Neural cell (in vitro differentiated cells): ENCODE results near the gene DNAH7. TPM values are rescaled to one million over a fixed set of nuclear protein-coding genes. Genes with fewer than 3 reads are reported as not detected.

Experiments
- H2AFZ ChIP-seq: fragments of 200-600, 300-800 bp; sonication (generic), shearing (Covaris generic); 2 replicates; pipeline ENCODE4 v1.6.0; 2014; ENCODE audit warnings: low read depth, mild to moderate bottlenecking, antibody characterized with exemption, low read length, moderate library complexity
- H3F3A ChIP-seq: fragments of 200-600 bp; shearing (Covaris generic); 2 replicates; pipeline ENCODE4 v1.6.1; 2016; ENCODE audit warnings: mild to moderate bottlenecking, moderate library complexity, mixed read lengths, antibody characterized with exemption, low read length; ENCODE audit not compliant: insufficient read depth, poor library complexity, severe bottlenecking
- H3K27ac ChIP-seq: fragments of 200-600, 300-800 bp; sonication (generic), shearing (Covaris generic); 2 replicates; pipeline ENCODE4 v1.5.1; 2014; ENCODE audit warnings: mild to moderate bottlenecking, low read length, moderate library complexity
- H3K27me3 ChIP-seq: fragments of 300-800, 200-600 bp; sonication (generic), shearing (Covaris generic); 2 replicates; pipeline ENCODE4 v1.6.0; 2014; ENCODE audit warnings: mild to moderate bottlenecking, low read depth, low read length, moderate library complexity; ENCODE audit not compliant: insufficient read depth
- H3K36me3 ChIP-seq: fragments of 300-800, 200-600 bp; sonication (generic), shearing (Covaris generic); 2 replicates; pipeline ENCODE4 v1.5.1; 2014; ENCODE audit warnings: mild to moderate bottlenecking, antibody characterized with exemption, low read length, moderate library complexity; ENCODE audit not compliant: insufficient read depth
- H3K4me2 ChIP-seq: fragments of 300-800, 200-600 bp; sonication (generic), shearing (Covaris generic); 2 replicates; pipeline ENCODE4 v1.6.0; 2014; ENCODE audit warnings: mild to moderate bottlenecking, low read length
- H3K4me3 ChIP-seq: fragments of 300-800, 200-600 bp; sonication (generic), shearing (Covaris generic); 2 replicates; pipeline ENCODE4 v1.5.1; 2014; ENCODE audit warnings: mild to moderate bottlenecking, low read length, moderate library complexity
- H3K79me2 ChIP-seq: fragments of 200-600 bp; shearing (Covaris generic); replicated peaks from 2 replicates; pipeline ENCODE4 v1.6.0; 2014; ENCODE audit warnings: mild to moderate bottlenecking, low read length, moderate library complexity; ENCODE audit not compliant: insufficient read depth
- H3K9ac ChIP-seq: fragments of 300-800, 200-600 bp; sonication (generic), shearing (Covaris generic); 2 replicates; pipeline ENCODE4 v1.6.1; 2016; ENCODE audit warnings: mild to moderate bottlenecking, low read length, mixed read lengths
- H3K9me2 ChIP-seq: fragments of 200-600 bp; shearing (Covaris generic); 2 replicates; pipeline ENCODE4 v1.6.1; 2016; ENCODE audit warnings: mild to moderate bottlenecking, low read length, mixed read lengths; ENCODE audit not compliant: insufficient read depth
- H3K9me3 ChIP-seq: fragments of 200-600, 300-800 bp; sonication (generic), shearing (Covaris generic); 2 replicates; pipeline ENCODE4 v1.6.1; 2016; ENCODE audit warnings: mild to moderate bottlenecking, mixed run types, low read length, moderate library complexity, mixed read lengths
- H4K20me1 ChIP-seq: fragments of 200-600 bp; shearing (Covaris generic); 2 replicates; pipeline ENCODE4 v1.6.1; 2016; ENCODE audit warnings: mild to moderate bottlenecking, mixed run types; ENCODE audit not compliant: insufficient read depth
- EP300 ChIP-seq: fragments of 450-650 bp; conservative IDR thresholded peaks from 2 replicates; pipeline ENCODE4 v1.6.1; 2014; ENCODE audit warnings: antibody characterized with exemption, mild to moderate bottlenecking, moderate library complexity; ENCODE audit not compliant: poor library complexity, severe bottlenecking
- EZH2 ChIP-seq: fragments of 200-600, 300-800 bp; shearing (Covaris generic), sonication (generic); IDR thresholded peaks from 2 replicates; pipeline ENCODE4 v1.6.1; 2014; ENCODE audit warnings: antibody characterized with exemption, low read length, borderline replicate concordance, mild to moderate bottlenecking; ENCODE audit not compliant: insufficient read depth, poor library complexity, severe bottlenecking
- MXI1 ChIP-seq: fragments of 450-650 bp; conservative IDR thresholded peaks from 2 replicates; pipeline ENCODE4 v1.6.1; 2014; ENCODE audit warnings: antibody characterized with exemption, mild to moderate bottlenecking; ENCODE audit not compliant: poor library complexity, severe bottlenecking
- POLR2AphosphoS5 ChIP-seq: IDR thresholded peaks from 2 replicates; pipeline ENCODE4 v1.6.1; 2012
- RAD21 ChIP-seq: fragments of 450-650 bp; conservative IDR thresholded peaks from 2 replicates; pipeline ENCODE4 v1.6.1; 2014; ENCODE audit warnings: antibody characterized with exemption, mild to moderate bottlenecking, moderate library complexity
- REST ChIP-seq: IDR thresholded peaks from 2 replicates; pipeline ENCODE4 v1.6.1; 2012; ENCODE audit warnings: borderline replicate concordance
- SMC3 ChIP-seq: fragments of 450-650 bp; conservative IDR thresholded peaks from 2 replicates; pipeline ENCODE4 v1.6.1; 2014; ENCODE audit warnings: antibody characterized with exemption, mild to moderate bottlenecking, moderate library complexity; ENCODE audit not compliant: poor library complexity
- TAF1 ChIP-seq: IDR thresholded peaks from 2 replicates; pipeline ENCODE4 v1.6.1; 2012; ENCODE audit warnings: low read depth
- polyA plus RNA-seq: library from polyadenylated mRNA; depleted of rRNA; stranded (reverse); fragments of >200 nt; gene quantifications from 2 replicates; pipeline ENCODE4 v1.2.3, GENCODE V29; 2014
- TF ChIP-seq, protein P1 (sequence below): fragments of 450-650 bp; IDR thresholded peaks from 2 replicates; pipeline ENCODE4 v1.5.1; 2014; ENCODE audit warnings: antibody characterized with exemption, mild to moderate bottlenecking, moderate library complexity; ENCODE audit not compliant: poor library complexity, severe bottlenecking

DNAH7 gene
- polyA plus RNA-seq, 1 donor from 2014 or later = 0.67 TPM

DNA sequence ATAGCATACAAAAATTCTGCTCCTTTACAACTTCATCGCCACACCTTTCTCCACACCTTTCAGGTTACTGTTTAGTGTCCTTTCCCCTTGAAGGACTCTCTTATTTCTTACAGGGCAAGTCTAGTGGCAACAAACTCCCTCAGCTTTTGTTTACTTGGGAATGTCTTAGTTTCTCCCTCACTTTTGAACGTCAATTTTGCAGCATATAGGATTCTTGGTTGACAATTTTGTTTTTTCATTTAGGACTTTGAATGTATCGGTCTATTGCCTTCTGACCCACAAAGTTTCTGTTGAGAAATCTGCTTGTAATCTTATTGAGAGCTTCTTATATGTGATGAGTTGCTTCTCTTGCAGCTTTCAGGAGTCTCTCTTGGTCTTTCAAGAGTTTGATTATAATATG lies 368.2 kb downstream of the DNAH7 start:
- Histone ChIP-seq H3K4me3 (no peak overlapping the region), H3K27ac (no peak overlapping the region), H3K9me3 (no peaks in the 10 kb centered on the region), H2AFZ (no peak overlapping the region), H3K9ac (no peak overlapping the region), H3K9me2 (no peaks in the 10 kb centered on the region), H3K36me3 (no peaks in the 10 kb centered on the region), H3K79me2 (peaks cover 31% of the 10 kb centered on the region), H3K4me2 (no peak overlapping the region), H3F3A (no peaks in the 10 kb centered on the region), H3K27me3 (no peaks in the 10 kb centered on the region), H4K20me1 (no peaks in the 10 kb centered on the region)
- TF ChIP-seq REST (no peak), RAD21 (no peak), POLR2AphosphoS5 (no peak), EZH2 (no peak), MXI1 (no peak), SMC3 (no peak), TAF1 (no peak), EP300 (no peak)
- TF ChIP-seq, protein P1, sequence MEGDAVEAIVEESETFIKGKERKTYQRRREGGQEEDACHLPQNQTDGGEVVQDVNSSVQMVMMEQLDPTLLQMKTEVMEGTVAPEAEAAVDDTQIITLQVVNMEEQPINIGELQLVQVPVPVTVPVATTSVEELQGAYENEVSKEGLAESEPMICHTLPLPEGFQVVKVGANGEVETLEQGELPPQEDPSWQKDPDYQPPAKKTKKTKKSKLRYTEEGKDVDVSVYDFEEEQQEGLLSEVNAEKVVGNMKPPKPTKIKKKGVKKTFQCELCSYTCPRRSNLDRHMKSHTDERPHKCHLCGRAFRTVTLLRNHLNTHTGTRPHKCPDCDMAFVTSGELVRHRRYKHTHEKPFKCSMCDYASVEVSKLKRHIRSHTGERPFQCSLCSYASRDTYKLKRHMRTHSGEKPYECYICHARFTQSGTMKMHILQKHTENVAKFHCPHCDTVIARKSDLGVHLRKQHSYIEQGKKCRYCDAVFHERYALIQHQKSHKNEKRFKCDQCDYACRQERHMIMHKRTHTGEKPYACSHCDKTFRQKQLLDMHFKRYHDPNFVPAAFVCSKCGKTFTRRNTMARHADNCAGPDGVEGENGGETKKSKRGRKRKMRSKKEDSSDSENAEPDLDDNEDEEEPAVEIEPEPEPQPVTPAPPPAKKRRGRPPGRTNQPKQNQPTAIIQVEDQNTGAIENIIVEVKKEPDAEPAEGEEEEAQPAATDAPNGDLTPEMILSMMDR = no peak

DNA sequence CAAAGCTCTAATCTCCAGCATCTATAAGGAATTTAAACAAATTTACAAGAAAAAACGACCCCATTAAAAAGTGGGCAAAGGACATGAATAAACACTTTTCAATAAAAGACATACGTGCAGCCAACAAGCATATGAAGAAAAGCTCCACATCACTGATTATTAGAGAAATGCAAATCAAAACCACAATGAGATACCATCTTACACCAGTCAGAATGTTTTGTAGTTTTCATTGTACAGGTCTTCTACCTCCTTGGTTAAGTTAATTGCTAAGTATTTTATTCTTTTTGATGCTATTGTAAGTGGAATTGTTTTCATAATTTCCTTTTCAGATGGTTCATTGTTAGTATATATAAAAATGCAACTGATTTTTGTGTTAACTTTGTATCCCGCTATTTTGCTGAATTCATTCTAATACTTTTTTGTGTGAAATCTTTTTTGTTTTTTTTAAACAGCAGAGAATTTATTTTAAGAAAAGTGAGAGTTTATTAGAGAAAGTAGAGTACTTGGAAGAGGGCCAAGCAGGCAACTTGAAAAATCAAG lies 370.9 kb downstream of the DNAH7 start:
- H3K36me3 ChIP-seq = no peaks in the 10 kb centered on the region
- H2AFZ ChIP-seq = no peak overlapping the region
- H3K9ac ChIP-seq = no peak overlapping the region
- H3K27me3 ChIP-seq = no peaks in the 10 kb centered on the region
- H3K79me2 ChIP-seq = peaks cover 31% of the 10 kb centered on the region
- H3K9me2 ChIP-seq = no peaks in the 10 kb centered on the region
- TF ChIP-seq SMC3 = no peak
- no peak for TF ChIP-seq TAF1
- no peak for TF ChIP-seq EZH2
- TF ChIP-seq POLR2AphosphoS5 = no peak
- TF ChIP-seq, protein P1 = no peak
- TF ChIP-seq RAD21 = no peak
- TF ChIP-seq MXI1 = no peak
- H3K4me2 ChIP-seq = no peak overlapping the region
- no peaks in the 10 kb centered on the region for H4K20me1 ChIP-seq
- no peak overlapping the region for H3K27ac ChIP-seq
- H3K4me3 ChIP-seq = no peak overlapping the region
- no peaks in the 10 kb centered on the region for H3K9me3 ChIP-seq
- H3F3A ChIP-seq = no peaks in the 10 kb centered on the region
